SH-SY5Y (cell line): ENCODE results near the gene CTDSPL.

Experiments used
- GATA2 ChIP-seq: IDR thresholded peaks from 2 replicates; pipeline ENCODE4 v1.6.1; 2011; ENCODE audit warnings: mild to moderate bottlenecking, low read depth, low read length
- GATA3 ChIP-seq: IDR thresholded peaks from 2 replicates; pipeline ENCODE4 v1.6.1; 2011; ENCODE audit warnings: low read depth, mild to moderate bottlenecking, low read length, moderate library complexity

DNA sequence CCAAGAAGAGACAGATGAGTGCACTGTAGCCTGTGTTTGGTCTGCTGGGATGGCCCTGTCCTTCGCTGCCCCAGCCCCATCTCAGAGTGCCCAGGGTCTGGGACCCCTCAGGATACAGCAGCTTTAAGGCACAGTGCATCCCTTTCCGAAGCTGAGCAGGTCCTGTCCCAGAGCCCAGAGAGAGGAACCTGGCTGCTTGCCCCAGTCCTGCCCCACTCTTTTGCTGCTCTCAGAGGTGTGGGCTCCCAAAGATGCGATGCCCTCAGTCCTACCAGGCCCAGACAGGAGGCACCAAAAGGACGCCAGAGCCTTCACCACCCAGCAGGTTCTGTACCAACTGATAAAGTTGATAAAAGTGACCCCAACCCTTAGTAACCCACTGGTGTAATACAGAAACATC, 159.5 kb downstream of the CTDSPL start:
- TF ChIP-seq GATA2 (no peak), GATA3 (no peak)
